Naive thymus-derived CD4-positive, alpha-beta T cell (primary cell): Measurements from ENCODE around the gene CACNA1G. TPM values are rescaled to one million over a fixed set of nuclear protein-coding genes. Genes with fewer than 3 reads are reported as not detected.

Source experiments
- ATAC-seq: fragments of 150-1000 bp; cut with Tn5 transposase; 2 replicates; pipeline ENCODE4 v1.10.0; 2021; ENCODE audit warnings: mild to moderate bottlenecking, moderate library complexity
- CTCF ChIA-PET: fragments of 350-600 bp; sonication (Branson Sonifier 250); formaldehyde crosslinking; loops from one replicate; lab custom pipeline; 2021; ENCODE audit warnings: antibody characterized with exemption; lab: Charles Lee
- POLR2A ChIA-PET: fragments of 350-600 bp; sonication (Branson Sonifier 250); formaldehyde crosslinking; loops from one replicate; lab custom pipeline; 2021; ENCODE audit warnings: antibody characterized with exemption, inconsistent platforms; lab: Charles Lee
- DNase-seq, 9 donors: peaks; one replicate each; pipeline versions ENCODE4 v3.0.0 to v3.0.0-alpha.2; 2020 to 2022; ENCODE audit warnings: mixed read lengths in 1 of 9
- H3K27ac ChIP-seq: one replicate; pipeline ENCODE4 v1.7.0; 2013; ENCODE audit warnings: mild to moderate bottlenecking, low read depth, low read length, moderate library complexity
- H3K27me3 ChIP-seq, 2 donors: one replicate each; pipeline ENCODE4 v1.7.0; 2013; ENCODE audit warnings: low read length in 2 of 2, mild to moderate bottlenecking in 2 of 2, moderate library complexity in 2 of 2; ENCODE audit not compliant: control insufficient read depth in 2 of 2, insufficient read depth in 2 of 2
- H3K36me3 ChIP-seq, 3 experiments: 1 replicate in 2 of 3; 2 replicates in 1 of 3; pipeline ENCODE4 v1.7.0; 2013; ENCODE audit warnings: low read length in 3 of 3, mild to moderate bottlenecking in 3 of 3, moderate library complexity in 1 of 3; ENCODE audit not compliant: insufficient read depth in 3 of 3, control insufficient read depth in 2 of 3
- H3K4me1 ChIP-seq, 2 donors: one replicate each; pipeline ENCODE4 v1.7.0; 2013; ENCODE audit warnings: low read length in 2 of 2, mild to moderate bottlenecking in 2 of 2, moderate library complexity in 1 of 2; ENCODE audit not compliant: control insufficient read depth in 2 of 2, insufficient read depth in 2 of 2
- H3K4me3 ChIP-seq: 2 replicates; pipeline ENCODE4 v1.7.0; 2013; ENCODE audit warnings: mild to moderate bottlenecking, low read length
- H3K9me3 ChIP-seq, 3 experiments: 1 replicate in 2 of 3; 2 replicates in 1 of 3; pipeline ENCODE4 v1.7.0; 2013; ENCODE audit warnings: low read length in 3 of 3; ENCODE audit not compliant: control insufficient read depth in 2 of 3
- H3K27ac Mint-ChIP-seq, 9 donors: one replicate each; pipeline ENCODE4 v1.8.0; 2020 to 2022; ENCODE audit warnings: mixed read lengths in 9 of 9, mild to moderate bottlenecking in 8 of 9, moderate library complexity in 5 of 9, inconsistent platforms in 2 of 9
- H3K27me3 Mint-ChIP-seq, 5 donors: one replicate each; pipeline ENCODE4 v1.8.0; 2021 to 2022; ENCODE audit warnings: mixed read lengths in 5 of 5, mild to moderate bottlenecking in 1 of 5
- H3K36me3 Mint-ChIP-seq, 5 donors: one replicate each; pipeline ENCODE4 v1.8.0; 2020 to 2022; ENCODE audit warnings: mixed read lengths in 5 of 5, mild to moderate bottlenecking in 3 of 5, inconsistent platforms in 1 of 5
- H3K4me1 Mint-ChIP-seq, 7 donors: one replicate each; pipeline ENCODE4 v1.8.0; 2020 to 2022; ENCODE audit warnings: mixed read lengths in 7 of 7, mild to moderate bottlenecking in 3 of 7, inconsistent platforms in 1 of 7
- H3K4me3 Mint-ChIP-seq, 10 donors: one replicate each; pipeline ENCODE4 v1.8.0; 2020 to 2022; ENCODE audit warnings: mild to moderate bottlenecking in 10 of 10, mixed read lengths in 10 of 10, moderate library complexity in 6 of 10, inconsistent platforms in 2 of 10
- H3K9me3 Mint-ChIP-seq, 11 donors: one replicate each; pipeline ENCODE4 v1.8.0; 2020 to 2022; ENCODE audit warnings: mixed read lengths in 11 of 11, mild to moderate bottlenecking in 4 of 11, inconsistent platforms in 1 of 11, moderate library complexity in 1 of 11
- intact Hi-C, 2 donors: fragments of 100-400 bp; cut with micrococcal nuclease; formaldehyde crosslinking; loops; one replicate each; pipeline ENCODE4 v1.15.1; 2023
- polyA plus RNA-seq, 2 donors: library from polyadenylated mRNA; unstranded; fragments of 300-500 nt; fragmentation: Illumina TruSeq; gene quantifications; one replicate each; pipeline ENCODE4 v1.2.3, GENCODE V29; 2021
- total RNA-seq, 6 experiments: library from RNA in 5 of 6; stranded (reverse) in 5 of 6; gene quantifications; 1 replicate in 5 of 6; 2 replicates in 1 of 6; pipeline ENCODE4 v1.2.3 and lab custom pipeline; 2021 to 2026

CACNA1G gene
- total and polyA plus RNA-seq, 7 experiments from 2014 or later = not detected

- H3K4me1 ChIP-seq = peaks cover 11% of the 10 kb centered on the region in 2 donors
- Mint-ChIP-seq H3K4me3 (peak overlapping the region in 9 of 10 donors; percentile 64 to 85 (median 75)), H3K36me3 (peaks cover 0 to 2% (median 0%) of the 10 kb centered on the region in 5 donors), H3K27me3 (peaks cover 0 to 28% (median 7%) of the 10 kb centered on the region in 5 donors), H3K27ac (peak overlapping the region in 4 of 9 donors; percentile 37 to 87 (median 71)), H3K9me3 (no peaks in the 10 kb centered on the region), H3K4me1 (peaks cover 0 to 26% (median 22%) of the 10 kb centered on the region in 7 donors)
- H3K9me3 ChIP-seq = no peaks in the 10 kb centered on the region
- intact Hi-C loops = loop anchor here (1.0 to 10.0 kb wide), 10 partner anchors 14 to 608 kb away; partner anchors contain the start of genes CACNA1G (in 2 of the 2) and NME1 (in 1 of the 2)
- H3K4me3 ChIP-seq = peak overlapping the region; percentile 65
- ChIA-PET CTCF (interaction anchor here (0.7 to 1.3 kb wide), 6 partner anchors 36 to 1481 kb away, joined by 3 read pairs; no protein-coding TSS in a partner anchor), POLR2A (interaction anchor here (1.0 kb wide), 1 partner anchor 302 kb away, joined by 3 read pairs; no protein-coding TSS in a partner anchor)
- H3K36me3 ChIP-seq = no peaks in the 10 kb centered on the region
- DNase-seq = no peak
- ATAC-seq = no peak
- no peaks in the 10 kb centered on the region for H3K27me3 ChIP-seq
- H3K27ac ChIP-seq = peak overlapping the region; percentile 66
These were observed 13.8 kb upstream of the CACNA1G start for GRCh38 chr17:50546701-50547034.

GRCh38 chr17:50547035-50547735, 13.3 kb upstream of the CACNA1G start, which contains the start of gene SPATA20:
Gene SPATA20 (plus strand): TSS chr17:50547174. CDS start chr17:50547209, 35 bp downstream.
- POLR2A ChIA-PET = interaction anchor here (0.7 to 1.2 kb wide), 3 partner anchors 13 to 302 kb away, joined by 3 read pairs; partner anchors contain the start of gene CACNA1G
- intact Hi-C loops = loop anchor here (1.0 to 10.0 kb wide), 10 partner anchors 13 to 608 kb away; partner anchors contain the start of genes CACNA1G (in 2 of the 2) and NME1 (in 1 of the 2)

GRCh38 chr17:50547736-50548083, 12.8 kb upstream of the CACNA1G start:
- Mint-ChIP-seq H3K36me3 (peaks cover 0 to 2% (median 0%) of the 10 kb centered on the region in 5 donors), H3K9me3 (no peaks in the 10 kb centered on the region), H3K27me3 (peaks cover 0 to 24% (median 7%) of the 10 kb centered on the region in 5 donors), H3K4me3 (peak overlapping the region; percentile 52 to 85 (median 76)), H3K27ac (peak overlapping the region in 4 of 9 donors; percentile 45 to 84 (median 69)), H3K4me1 (peaks cover 0 to 20% (median 15%) of the 10 kb centered on the region in 7 donors)
- DNase-seq = no peak
- Histone ChIP-seq H3K9me3 (no peaks in the 10 kb centered on the region), H3K27ac (peak overlapping the region; percentile 66), H3K4me1 (peaks cover 6 to 9% of the 10 kb centered on the region in 2 donors), H3K36me3 (no peaks in the 10 kb centered on the region), H3K27me3 (no peaks in the 10 kb centered on the region), H3K4me3 (peak overlapping the region; percentile 65)
- CTCF ChIA-PET = interaction anchor here (0.7 to 1.3 kb wide), 3 partner anchors 40 to 91 kb away, joined by 3 read pairs; no protein-coding TSS in a partner anchor
- POLR2A ChIA-PET = interaction anchor here (0.7 to 1.2 kb wide), 2 partner anchors 12 to 13 kb away, joined by 3 read pairs; partner anchors contain the start of gene CACNA1G
- no peak for ATAC-seq
- intact Hi-C loops = loop anchor here (1.0 to 10.0 kb wide), 10 partner anchors 13 to 607 kb away; partner anchors contain the start of genes CACNA1G (in 2 of the 2) and NME1 (in 1 of the 2)

More at GRCh38 chr17:50547035-50547735, 13.3 kb upstream of the CACNA1G start, which contains the start of gene SPATA20:
- H3K4me1 ChIP-seq = peaks cover 11% of the 10 kb centered on the region in 2 donors
- CTCF ChIA-PET = interaction anchor here (0.7 to 1.3 kb wide), 6 partner anchors 35 to 1482 kb away, joined by 3 read pairs; no protein-coding TSS in a partner anchor
- peaks cover 0 to 28% (median 7%) of the 10 kb centered on the region in 5 donors for H3K27me3 Mint-ChIP-seq
- no peaks in the 10 kb centered on the region for H3K9me3 ChIP-seq
- H3K27me3 ChIP-seq = no peaks in the 10 kb centered on the region
- H3K4me3 ChIP-seq = peak within 1 kb of the TSS; percentile 65
- H3K9me3 Mint-ChIP-seq = no peaks in the 10 kb centered on the region
- peak within 1 kb of the TSS; percentile 66 for H3K27ac ChIP-seq
- DNase-seq (peak; percentile 73 to 86 (median 83)), ATAC-seq (peak; percentile 90)
- H3K36me3 Mint-ChIP-seq = peaks cover 0 to 2% (median 0%) of the 10 kb centered on the region in 5 donors
- H3K4me1 Mint-ChIP-seq = peaks cover 0 to 25% (median 20%) of the 10 kb centered on the region in 7 donors
- no peaks in the 10 kb centered on the region for H3K36me3 ChIP-seq
- peak within 1 kb of the TSS in 5 of 9 donors; percentile 37 to 87 (median 81) for H3K27ac Mint-ChIP-seq
- peak within 1 kb of the TSS; percentile 52 to 85 (median 76) for H3K4me3 Mint-ChIP-seq

GRCh38 chr17:50548831-50549230, 11.7 kb upstream of the CACNA1G start:
- intact Hi-C loops = loop anchor here in 1 of 2 donors (5.0 to 10.0 kb wide), 2 partner anchors 233 to 606 kb away; partner anchors contain the start of gene NME1
- peak overlapping the region in 1 of 10 donors; percentile 34 for H3K4me3 Mint-ChIP-seq
- peaks cover 0 to 15% (median 14%) of the 10 kb centered on the region in 7 donors for H3K4me1 Mint-ChIP-seq
- ChIA-PET CTCF (no interaction called here), POLR2A (no interaction called here)
- H3K4me1 ChIP-seq = peaks cover 4 to 6% of the 10 kb centered on the region in 2 donors
- no peaks in the 10 kb centered on the region for H3K9me3 ChIP-seq
- H3K27ac ChIP-seq = no peak overlapping the region
- H3K27ac Mint-ChIP-seq = no peak overlapping the region
- no peaks in the 10 kb centered on the region for H3K36me3 ChIP-seq
- H3K9me3 Mint-ChIP-seq = no peaks in the 10 kb centered on the region
- H3K27me3 ChIP-seq = no peaks in the 10 kb centered on the region
- peaks cover 0 to 2% (median 0%) of the 10 kb centered on the region in 5 donors for H3K36me3 Mint-ChIP-seq
- H3K4me3 ChIP-seq = no peak overlapping the region
- peaks cover 0 to 21% (median 7%) of the 10 kb centered on the region in 5 donors for H3K27me3 Mint-ChIP-seq
- no peak for ATAC-seq
- DNase-seq = no peak

- H3K4me1 Mint-ChIP-seq = peaks cover 0 to 15% (median 9%) of the 10 kb centered on the region in 7 donors
- Histone ChIP-seq H3K4me1 (peaks cover 4 to 6% of the 10 kb centered on the region in 2 donors), H3K4me3 (no peak overlapping the region), H3K27ac (no peak overlapping the region), H3K9me3 (no peaks in the 10 kb centered on the region), H3K36me3 (no peaks in the 10 kb centered on the region), H3K27me3 (no peaks in the 10 kb centered on the region)
- POLR2A ChIA-PET = interaction anchor here (1.3 kb wide), 1 partner anchor 11 kb away, joined by 3 read pairs; the partner anchor contains the start of gene CACNA1G
- intact Hi-C loops = loop anchor here in 1 of 2 donors (5.0 to 10.0 kb wide), 2 partner anchors 233 to 605 kb away; partner anchors contain the start of gene NME1
- ATAC-seq (no peak), DNase-seq (no peak)
- H3K4me3 Mint-ChIP-seq = peak overlapping the region in 1 of 10 donors; percentile 34
- H3K27me3 Mint-ChIP-seq = peaks cover 0 to 16% (median 3%) of the 10 kb centered on the region in 5 donors
- no peak overlapping the region for H3K27ac Mint-ChIP-seq
- H3K9me3 Mint-ChIP-seq = no peaks in the 10 kb centered on the region
- peaks cover 0 to 2% (median 0%) of the 10 kb centered on the region in 5 donors for H3K36me3 Mint-ChIP-seq
- CTCF ChIA-PET = no interaction called here
These were observed 11.1 kb upstream of the CACNA1G start for GRCh38 chr17:50549256-50549941.
